Natural killer cell (primary cell): ENCODE measurements around the gene CRTAP. TPM values are rescaled to one million over a fixed set of nuclear protein-coding genes. Genes with fewer than 3 reads are reported as not detected.
"Not testable (repeated sequence)": the region's sequence is repeated elsewhere in the genome, so short reads cannot be mapped to it uniquely, and the experiment has no call there.

ENCODE experiments used
- ATAC-seq, 3 donors: fragments of 150-1000 bp in 2 of 3; fragments of 200-7000 bp in 1 of 3; cut with Tn5 transposase; 1 replicate in 1 of 3; 2 replicates in 2 of 3; pipeline ENCODE4 v1.10.0; 2021; ENCODE audit warnings: mild to moderate bottlenecking in 2 of 3, moderate library complexity in 2 of 3
- DNase-seq, 2 donors: peaks; one replicate each; pipeline versions ENCODE4 v3.0.0 to v3.0.0-alpha.2; 2013 to 2021; ENCODE audit warnings: mixed read lengths in 1 of 2
- H3K27ac ChIP-seq: one replicate; pipeline ENCODE4 v1.5.1; 2013; ENCODE audit warnings: mild to moderate bottlenecking, low read length
- H3K27me3 ChIP-seq: one replicate; pipeline ENCODE4 v1.6.1; 2013; ENCODE audit warnings: low read length; ENCODE audit not compliant: control insufficient read depth, insufficient read depth
- H3K36me3 ChIP-seq: one replicate; pipeline ENCODE4 v1.6.1; 2013; ENCODE audit warnings: low read length; ENCODE audit not compliant: control insufficient read depth, insufficient read depth
- H3K4me1 ChIP-seq: one replicate; pipeline ENCODE4 v1.6.1; 2013; ENCODE audit warnings: low read length; ENCODE audit not compliant: control insufficient read depth, insufficient read depth
- H3K4me3 ChIP-seq: one replicate; pipeline ENCODE4 v1.5.1; 2013; ENCODE audit warnings: low read length
- H3K9me3 ChIP-seq: one replicate; pipeline ENCODE4 v1.6.1; 2013; ENCODE audit warnings: low read length; ENCODE audit not compliant: control insufficient read depth, insufficient read depth
- H3K27ac Mint-ChIP-seq, 2 donors: one replicate each; pipeline ENCODE4 v1.8.0; 2022; ENCODE audit warnings: mild to moderate bottlenecking in 2 of 2, mixed read lengths in 2 of 2, moderate library complexity in 1 of 2
- H3K27me3 Mint-ChIP-seq, 2 donors: one replicate each; pipeline ENCODE4 v1.8.0; 2022; ENCODE audit warnings: low read depth in 2 of 2, mixed read lengths in 2 of 2
- H3K36me3 Mint-ChIP-seq: one replicate; pipeline ENCODE4 v1.8.0; 2022; ENCODE audit warnings: mixed read lengths
- H3K4me1 Mint-ChIP-seq, 2 donors: one replicate each; pipeline ENCODE4 v1.8.0; 2022; ENCODE audit warnings: mixed read lengths in 2 of 2
- H3K4me3 Mint-ChIP-seq: one replicate; pipeline ENCODE4 v1.8.0; 2022; ENCODE audit warnings: mild to moderate bottlenecking, moderate library complexity, mixed read lengths
- H3K9me3 Mint-ChIP-seq, 2 donors: one replicate each; pipeline ENCODE4 v1.8.0; 2022; ENCODE audit warnings: mixed read lengths in 2 of 2
- WGBS: methylation state at CpG from one replicate; pipeline ENCODE4 v1.1.7; 2013; ENCODE audit warnings: missing lambda C conversion rate; ENCODE audit not compliant: insufficient coverage; 5-methylcytosine and 5-hydroxymethylcytosine counted together
- intact Hi-C: fragments of 100-400 bp; cut with micrococcal nuclease; formaldehyde crosslinking; loops from one replicate; pipeline ENCODE4 v1.14.2; 2022
- total RNA-seq, 4 donors: library from RNA; stranded (reverse); fragments of 120-200 nt in 1 of 4; gene quantifications; one replicate each; pipeline versions ENCODE4 v1.2.3 to v1.2.4, GENCODE V29; 2013 to 2022
- TF ChIP-seq, protein P1 (sequence below): fragments of 200-600 bp; IDR thresholded peaks from one replicate; pipeline ENCODE4 v1.8.0; 2022; ENCODE audit warnings: antibody characterized with exemption

The CRTAP gene
- total RNA-seq, 3 donors from 2014 or later (not counting 1 experiment from before 2014, with no cell fraction given): 32.4 to 38.2 (median 37.9) TPM

DNA sequence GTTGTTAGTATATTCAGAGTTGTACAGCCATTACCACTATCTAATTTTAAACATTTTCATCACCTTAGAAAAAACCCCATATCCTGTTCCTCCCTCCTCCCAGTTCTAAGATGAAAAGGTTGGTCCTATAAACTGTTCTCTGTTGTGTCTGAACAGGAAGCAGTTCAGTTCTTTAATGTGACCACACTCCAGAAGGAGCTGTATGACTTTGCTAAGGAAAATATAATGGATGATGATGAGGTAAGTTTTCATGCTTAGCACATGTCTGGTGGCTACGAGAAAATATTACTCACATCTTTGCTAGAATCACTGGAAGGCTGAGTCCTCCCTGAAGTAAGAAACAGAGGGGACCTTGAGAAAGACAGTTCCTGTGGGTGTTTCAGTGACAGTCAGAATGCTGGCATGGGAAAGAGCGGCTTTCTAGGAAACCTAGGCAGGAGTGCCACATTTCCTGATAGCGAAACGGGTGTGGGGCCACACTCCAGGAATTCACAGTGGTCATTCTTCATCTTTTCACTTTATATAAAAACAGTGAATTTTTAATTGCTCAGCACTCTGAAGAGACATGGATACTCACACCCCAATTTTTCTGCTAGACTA is 20.3 kb downstream of the CRTAP start:
- WGBS: 95% methylated on average over 3 of the region's 4 CpGs
- Mint-ChIP-seq H3K4me1 (peaks cover 12 to 13% of the 10 kb centered on the region in 2 donors), H3K4me3 (no peak overlapping the region), H3K9me3 (no peaks in the 10 kb centered on the region), H3K27ac (no peak overlapping the region), H3K36me3 (peaks cover 31% of the 10 kb centered on the region), H3K27me3 (no peaks in the 10 kb centered on the region)
- Histone ChIP-seq H3K36me3 (peaks cover 20% of the 10 kb centered on the region), H3K27ac (no peak overlapping the region), H3K4me1 (no peaks in the 10 kb centered on the region), H3K9me3 (no peaks in the 10 kb centered on the region), H3K27me3 (no peaks in the 10 kb centered on the region), H3K4me3 (no peak overlapping the region)
- ATAC-seq: no peak
- TF ChIP-seq, protein P1, sequence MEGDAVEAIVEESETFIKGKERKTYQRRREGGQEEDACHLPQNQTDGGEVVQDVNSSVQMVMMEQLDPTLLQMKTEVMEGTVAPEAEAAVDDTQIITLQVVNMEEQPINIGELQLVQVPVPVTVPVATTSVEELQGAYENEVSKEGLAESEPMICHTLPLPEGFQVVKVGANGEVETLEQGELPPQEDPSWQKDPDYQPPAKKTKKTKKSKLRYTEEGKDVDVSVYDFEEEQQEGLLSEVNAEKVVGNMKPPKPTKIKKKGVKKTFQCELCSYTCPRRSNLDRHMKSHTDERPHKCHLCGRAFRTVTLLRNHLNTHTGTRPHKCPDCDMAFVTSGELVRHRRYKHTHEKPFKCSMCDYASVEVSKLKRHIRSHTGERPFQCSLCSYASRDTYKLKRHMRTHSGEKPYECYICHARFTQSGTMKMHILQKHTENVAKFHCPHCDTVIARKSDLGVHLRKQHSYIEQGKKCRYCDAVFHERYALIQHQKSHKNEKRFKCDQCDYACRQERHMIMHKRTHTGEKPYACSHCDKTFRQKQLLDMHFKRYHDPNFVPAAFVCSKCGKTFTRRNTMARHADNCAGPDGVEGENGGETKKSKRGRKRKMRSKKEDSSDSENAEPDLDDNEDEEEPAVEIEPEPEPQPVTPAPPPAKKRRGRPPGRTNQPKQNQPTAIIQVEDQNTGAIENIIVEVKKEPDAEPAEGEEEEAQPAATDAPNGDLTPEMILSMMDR: no peak
- intact Hi-C loops: no loop called here
- no peak for DNase-seq

DNA sequence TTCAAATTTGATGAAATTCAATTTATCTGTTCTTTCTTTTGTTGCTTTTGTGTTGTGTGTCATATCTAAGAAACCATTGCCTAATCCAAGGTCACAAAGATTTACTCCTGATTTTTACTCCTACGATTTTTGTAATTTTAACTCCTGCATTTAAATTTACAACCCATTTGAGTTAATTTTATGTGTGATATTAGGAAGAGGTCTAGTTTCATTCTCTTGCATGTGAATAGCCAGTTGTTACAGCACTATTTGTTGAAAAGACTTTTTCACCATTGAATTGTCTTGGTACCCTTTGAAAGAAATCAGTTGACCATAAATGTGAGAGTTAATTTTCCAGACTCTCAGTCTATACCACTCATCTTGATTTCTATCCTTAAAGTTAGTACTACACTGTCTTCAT is 23.9 kb downstream of the CRTAP start:
- Mint-ChIP-seq H3K27me3 (no peaks in the 10 kb centered on the region), H3K36me3 (peaks cover 31% of the 10 kb centered on the region), H3K4me3 (no peak overlapping the region), H3K27ac (no peak overlapping the region), H3K4me1 (peaks cover 11 to 14% of the 10 kb centered on the region in 2 donors), H3K9me3 (no peaks in the 10 kb centered on the region)
- ATAC-seq: no peak
- TF ChIP-seq, protein P1: no peak
- no peaks in the 10 kb centered on the region for H3K27me3 ChIP-seq
- no peak overlapping the region for H3K27ac ChIP-seq
- no peak overlapping the region for H3K4me3 ChIP-seq
- intact Hi-C loops: no loop called here
- H3K9me3 ChIP-seq: no peaks in the 10 kb centered on the region
- peaks cover 16% of the 10 kb centered on the region for H3K36me3 ChIP-seq
- peaks cover 3% of the 10 kb centered on the region for H3K4me1 ChIP-seq
- WGBS: no CpG with 5 or more reads among the region's 1 CpG
- no peak for DNase-seq

DNA sequence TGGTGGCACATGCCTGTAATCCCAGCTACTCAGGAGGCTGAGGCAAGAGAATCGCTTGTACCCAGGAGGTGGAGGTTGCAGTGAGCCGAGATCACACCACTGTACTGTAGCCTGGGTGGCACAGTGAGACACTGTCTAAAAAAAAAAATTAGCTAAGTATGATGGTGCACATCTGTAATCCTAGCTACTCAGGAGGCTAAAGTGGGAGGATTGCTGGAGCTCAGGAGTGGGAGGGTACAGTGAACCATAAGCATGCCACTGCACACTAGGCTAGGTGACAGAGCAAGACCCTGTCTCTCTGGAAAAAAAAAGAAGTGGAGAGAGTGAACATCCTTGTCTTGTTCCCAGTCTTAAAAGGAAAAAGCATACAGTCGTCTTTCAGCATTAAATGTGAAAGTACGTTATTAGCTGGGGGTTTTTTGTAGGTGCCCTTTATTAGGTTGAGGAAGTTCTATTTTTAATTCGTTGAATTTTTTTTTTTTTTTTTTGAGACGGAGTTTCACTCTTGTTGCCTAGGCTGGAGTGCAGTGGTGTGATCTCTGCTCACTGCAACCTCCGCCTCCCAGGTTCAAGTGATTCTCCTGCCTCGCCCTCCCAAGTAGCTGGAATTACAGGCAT is 25.3 kb downstream of the CRTAP start:
- H3K9me3 Mint-ChIP-seq, H3K27me3 ChIP-seq, H3K27me3 Mint-ChIP-seq, ATAC-seq, H3K4me3 ChIP-seq, H3K4me1 ChIP-seq, intact Hi-C loops, H3K9me3 ChIP-seq, H3K4me3 Mint-ChIP-seq, DNase-seq, H3K27ac Mint-ChIP-seq, H3K27ac ChIP-seq: not testable (repeated sequence)
- Mint-ChIP-seq H3K36me3 (peaks cover 28% of the 10 kb centered on the region), H3K4me1 (peaks cover 12 to 21% of the 10 kb centered on the region in 2 donors)
- 89% methylated on average over 8 of the region's 8 CpGs for WGBS
- H3K36me3 ChIP-seq: peaks cover 20% of the 10 kb centered on the region

DNA sequence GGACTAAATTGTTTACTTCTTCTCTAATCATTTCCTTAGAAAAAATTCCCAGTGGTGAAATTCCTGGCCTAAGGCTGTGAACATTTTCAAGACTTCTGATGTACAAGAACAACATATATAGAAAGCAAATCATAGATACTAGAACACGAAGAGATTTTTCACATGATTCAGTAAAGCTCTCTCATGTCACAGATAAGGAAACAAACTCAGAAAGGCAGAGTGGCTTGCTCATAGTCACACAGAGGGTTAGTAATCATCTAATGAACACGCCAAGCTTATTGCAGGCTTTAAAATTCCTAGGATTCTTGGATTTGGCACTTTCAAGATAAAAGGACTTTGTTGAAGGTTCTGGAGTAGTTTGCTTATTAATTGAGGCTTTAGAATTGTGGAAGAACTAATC is 26.2 kb downstream of the CRTAP start:
- Histone ChIP-seq H3K9me3 (no peaks in the 10 kb centered on the region), H3K27ac (no peak overlapping the region), H3K4me1 (peaks cover 3% of the 10 kb centered on the region), H3K4me3 (no peak overlapping the region), H3K36me3 (peaks cover 15% of the 10 kb centered on the region), H3K27me3 (no peaks in the 10 kb centered on the region)
- no peaks in the 10 kb centered on the region for H3K9me3 Mint-ChIP-seq
- DNase-seq: no peak
- ATAC-seq: no peak
- H3K36me3 Mint-ChIP-seq: peaks cover 19% of the 10 kb centered on the region
- no peak overlapping the region for H3K27ac Mint-ChIP-seq
- H3K27me3 Mint-ChIP-seq: no peaks in the 10 kb centered on the region
- no peak overlapping the region for H3K4me3 Mint-ChIP-seq
- peaks cover 12 to 21% of the 10 kb centered on the region in 2 donors for H3K4me1 Mint-ChIP-seq
- WGBS: 92% methylated on average over 2 of the region's 2 CpGs
- intact Hi-C loops: no loop called here
- TF ChIP-seq, protein P1: no peak
